Measurements from ENCODE around the gene SERPINI2.
"Not testable (repeated sequence)": the region's sequence is repeated elsewhere in the genome, so short reads cannot be mapped to it uniquely, and the experiment has no call there.

Gene SERPINI2

GRCh38 chr3:167445491-167445890 is 28.4 kb downstream of the SERPINI2 start:
- DNase-seq: no peak

DNA sequence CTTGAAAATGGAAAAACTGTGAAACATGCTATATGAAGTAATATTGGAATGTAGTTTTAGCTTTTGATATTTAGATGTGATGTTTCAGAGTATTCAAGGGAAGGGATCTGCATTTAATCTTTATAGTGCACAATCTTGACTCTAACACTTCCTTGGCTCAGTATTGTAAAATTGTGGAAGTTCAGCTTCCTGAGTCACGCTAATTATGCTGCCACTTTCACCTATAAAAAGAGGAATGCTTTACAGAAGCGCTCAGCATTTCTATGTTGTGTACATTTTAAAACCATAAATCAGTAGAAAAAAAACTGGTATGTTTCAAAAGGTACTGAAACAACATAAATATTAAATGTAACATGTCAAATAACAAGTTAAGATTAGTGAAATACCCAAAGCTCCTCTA is 32.6 kb downstream of the SERPINI2 start:
- DNase-seq: no peak

- DNase-seq: no peak
Observed at GRCh38 chr3:167437428-167438139, 36.3 kb downstream of the SERPINI2 start.

- DNase-seq: not testable (repeated sequence)
Observed at GRCh38 chr3:167426962-167427361, 46.9 kb downstream of the SERPINI2 start.

- not testable (repeated sequence) for DNase-seq
Observed at GRCh38 chr3:167422396-167422795, 51.4 kb downstream of the SERPINI2 start.

- no peak for DNase-seq
Observed at GRCh38 chr3:167409611-167410010, 64.2 kb downstream of the SERPINI2 start.

GRCh38 chr3:167406876-167407492 is 66.9 kb downstream of the SERPINI2 start:
- DNase-seq: peak; percentile 88

- no peak for DNase-seq
Observed at GRCh38 chr3:167397826-167398225, 76.0 kb downstream of the SERPINI2 start.

DNA sequence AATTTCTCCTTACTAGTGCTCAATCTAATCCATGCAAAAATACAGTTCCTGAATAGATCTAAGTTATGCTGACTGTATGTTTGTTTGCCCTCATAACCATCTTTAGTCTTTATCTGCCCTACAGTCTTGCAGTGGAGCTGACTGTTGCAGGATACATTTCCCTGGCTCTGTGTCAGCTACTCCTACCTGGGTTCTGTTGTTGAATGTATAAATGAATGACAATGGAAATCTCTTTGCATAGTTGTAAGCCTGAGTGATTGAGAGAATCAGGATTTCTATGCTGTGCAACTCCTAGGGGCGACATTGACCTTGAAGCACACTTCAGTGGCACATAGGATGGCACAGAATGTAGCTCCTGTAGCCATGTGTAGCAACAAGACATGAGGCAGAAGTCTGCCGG is 77.8 kb downstream of the SERPINI2 start:
- DNase-seq: no peak

DNA sequence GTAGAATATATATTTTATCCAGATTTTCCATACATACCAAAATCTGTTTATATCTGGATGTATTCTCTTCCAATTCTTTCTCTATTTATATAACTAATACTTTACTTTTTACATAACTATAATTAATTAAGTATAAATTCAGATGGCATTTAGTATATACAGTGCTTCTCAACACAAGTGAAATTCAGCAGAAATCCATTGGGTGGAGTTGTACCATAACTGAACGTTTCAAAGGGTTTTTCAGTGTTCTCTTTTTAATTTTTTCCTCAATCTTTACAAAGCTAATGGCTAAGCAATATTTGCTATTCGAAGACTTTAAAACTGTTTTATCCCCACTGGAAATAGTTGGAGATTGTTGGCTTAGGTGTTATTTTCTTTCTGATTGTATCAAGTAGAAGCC is 79.8 kb downstream of the SERPINI2 start:
- no peak for DNase-seq
